Upper lobe of left lung (tissue), 4 donors: ENCODE results near the gene SARS1.

Experiments used
- CTCF ChIP-seq, 6 experiments: fragments of 450-650 bp in 4 of 6; fragments of 200-600 bp in 2 of 6; sonication (generic) in 2 of 6; IDR thresholded peaks; one replicate each; pipeline ENCODE4 v1.5.1; 2016 to 2019; ENCODE audit warnings: antibody characterized with exemption in 6 of 6
- EP300 ChIP-seq, 4 donors: sonication (generic); formaldehyde crosslinking; IDR thresholded peaks; one replicate each; pipeline ENCODE4 v1.5.1; 2017; ENCODE audit warnings: antibody characterized with exemption in 4 of 4, control low read depth in 2 of 4
- POLR2A ChIP-seq, 4 donors: fragments of 450-650 bp; IDR thresholded peaks; one replicate each; pipeline ENCODE4 v1.5.1; 2016 to 2017; ENCODE audit warnings: antibody characterized with exemption in 4 of 4, mild to moderate bottlenecking in 2 of 4

GRCh38 chr1:109229531-109230127, 15.9 kb downstream of the SARS1 start:
- TF ChIP-seq EP300 (IDR thresholded peaks at IDR 0.05): no peak
- TF ChIP-seq CTCF (IDR thresholded peaks at IDR 0.05): no peak
- no peak for TF ChIP-seq POLR2A (IDR thresholded peaks at IDR 0.05)
